Mesenteric fat pad (tissue), 1 donor: ENCODE results near the gene APOBEC4. TPM values are rescaled to one million over a fixed set of nuclear protein-coding genes. Genes with fewer than 3 reads are reported as not detected.
"Not testable (repeated sequence)": the region's sequence is repeated elsewhere in the genome, so short reads cannot be mapped to it uniquely, and the experiment has no call there.

Source experiments
- DNase-seq: peaks from one replicate; pipeline ENCODE4 v3.0.0-alpha.2; 2020; ENCODE audit warnings: low spot score
- long read RNA-seq: library from polyadenylated mRNA; unstranded; transcript quantifications from one replicate; pipeline ENCODE4 v2.0.0, GENCODE V29; 2020
- total RNA-seq: library from RNA; stranded (reverse); fragmentation: NEBNext Ultra II Directional; extraction: Animal tissue kit (Norgen Biotek cat#: 25700); gene quantifications from one replicate; pipeline ENCODE4 v1.2.1, GENCODE V29; 2021
- donor health status: DM: yes; HTN: yes; CAD: no.

Gene APOBEC4, protein sequence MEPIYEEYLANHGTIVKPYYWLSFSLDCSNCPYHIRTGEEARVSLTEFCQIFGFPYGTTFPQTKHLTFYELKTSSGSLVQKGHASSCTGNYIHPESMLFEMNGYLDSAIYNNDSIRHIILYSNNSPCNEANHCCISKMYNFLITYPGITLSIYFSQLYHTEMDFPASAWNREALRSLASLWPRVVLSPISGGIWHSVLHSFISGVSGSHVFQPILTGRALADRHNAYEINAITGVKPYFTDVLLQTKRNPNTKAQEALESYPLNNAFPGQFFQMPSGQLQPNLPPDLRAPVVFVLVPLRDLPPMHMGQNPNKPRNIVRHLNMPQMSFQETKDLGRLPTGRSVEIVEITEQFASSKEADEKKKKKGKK
- total RNA-seq, result not detected
- long read RNA-seq, result 0 reads

DNA sequence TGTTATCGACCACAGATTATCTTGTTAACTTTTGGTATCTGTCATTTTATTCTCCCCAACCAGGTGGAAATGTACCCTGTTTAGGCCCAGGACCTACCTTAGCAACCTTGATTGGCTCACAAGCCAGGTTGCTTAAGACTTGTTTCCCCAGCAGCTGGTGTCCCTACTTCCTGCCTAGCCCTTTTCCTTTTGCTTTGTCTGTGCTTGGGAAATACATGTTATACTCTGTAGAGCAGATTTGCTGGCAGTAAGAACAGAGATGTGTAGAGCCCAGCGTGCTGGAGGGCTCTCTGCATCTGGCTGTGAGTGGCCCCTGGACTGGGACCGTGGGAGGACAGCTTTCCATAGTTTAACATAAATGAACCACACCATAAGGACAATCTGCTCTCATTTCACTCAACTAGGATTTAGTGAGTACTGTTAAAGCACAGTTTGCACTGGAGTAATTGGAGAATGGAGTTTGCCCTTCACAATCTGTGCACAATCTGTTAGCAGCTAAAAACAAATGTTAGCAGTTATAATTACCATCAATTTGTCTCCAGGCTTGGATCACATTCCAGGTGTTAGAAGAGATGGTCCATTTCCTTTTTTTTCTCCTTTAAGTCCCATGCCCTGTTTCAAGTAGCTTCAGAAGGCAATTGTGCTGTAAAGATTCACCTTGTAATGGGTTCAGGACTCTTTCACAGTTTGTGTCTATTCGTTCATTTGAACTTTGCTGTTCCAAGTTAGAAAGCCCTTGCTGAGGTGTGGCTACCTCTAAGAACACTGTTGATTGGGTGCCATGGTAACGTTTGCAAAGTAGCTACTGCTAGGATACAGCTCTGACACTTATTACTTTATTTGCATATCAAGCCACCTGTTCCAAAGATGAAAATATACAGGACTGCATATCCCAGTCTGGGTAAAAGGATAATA, at the start of gene APOBEC4:
TSS of gene APOBEC4 (minus strand) at position 770 of the 915 bp plus-strand sequence. CDS start 4,535 bp downstream, outside the sequence.
- no peak for DNase-seq

DNA sequence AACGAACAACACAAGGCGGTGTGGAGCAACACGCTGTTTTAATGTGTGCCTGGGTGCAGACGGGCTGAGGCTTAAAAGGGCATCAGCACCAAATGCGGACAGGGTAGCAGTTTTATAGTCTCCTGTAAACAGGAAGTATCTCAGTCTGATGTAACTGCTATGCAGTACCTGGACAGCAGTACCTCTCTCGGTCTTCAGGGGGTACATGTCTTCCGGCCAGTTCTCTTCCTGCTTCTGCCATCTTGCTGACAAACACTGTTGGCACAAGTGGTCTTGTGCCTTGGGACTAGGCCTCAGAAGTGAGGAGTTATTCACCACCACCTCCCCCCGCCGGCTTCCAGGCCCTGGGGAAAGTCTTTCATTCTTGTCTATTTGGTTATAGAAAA, 49.7 kb upstream of the APOBEC4 start:
- DNase-seq, result no peak

DNA sequence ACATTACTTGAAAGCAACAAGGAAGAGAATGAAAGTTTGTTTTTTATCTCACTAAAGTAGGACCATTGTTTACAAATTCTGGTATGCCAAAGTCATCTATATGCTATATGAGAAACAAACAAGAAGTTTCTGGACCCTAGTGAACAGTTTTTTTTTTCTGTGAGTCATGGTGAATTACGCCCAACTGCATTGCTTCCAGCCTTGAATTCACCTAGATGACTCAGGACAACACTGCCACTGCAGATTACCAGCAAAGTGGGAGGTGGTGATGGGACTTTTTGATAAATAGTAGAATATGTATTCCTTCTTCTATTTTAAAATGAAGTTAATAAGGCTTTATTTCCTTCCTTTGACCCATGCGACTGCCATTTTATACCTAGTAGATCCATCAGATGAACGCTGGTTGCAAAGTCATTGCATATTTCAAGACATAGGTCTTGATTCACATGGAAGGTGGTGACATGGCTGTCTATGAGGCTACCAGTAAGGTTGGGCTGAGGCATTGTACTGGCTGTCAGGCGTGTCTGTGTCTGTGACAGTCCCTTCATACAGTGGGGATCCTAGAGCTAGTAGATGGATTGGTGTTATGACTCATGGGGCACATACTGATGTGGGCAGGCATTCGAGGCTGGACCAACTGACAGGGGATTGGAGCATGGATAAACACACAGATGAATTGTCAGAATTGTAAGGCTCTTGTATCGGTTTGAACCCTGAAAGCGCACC, 49.1 kb upstream of the APOBEC4 start:
- DNase-seq, result no peak

DNA sequence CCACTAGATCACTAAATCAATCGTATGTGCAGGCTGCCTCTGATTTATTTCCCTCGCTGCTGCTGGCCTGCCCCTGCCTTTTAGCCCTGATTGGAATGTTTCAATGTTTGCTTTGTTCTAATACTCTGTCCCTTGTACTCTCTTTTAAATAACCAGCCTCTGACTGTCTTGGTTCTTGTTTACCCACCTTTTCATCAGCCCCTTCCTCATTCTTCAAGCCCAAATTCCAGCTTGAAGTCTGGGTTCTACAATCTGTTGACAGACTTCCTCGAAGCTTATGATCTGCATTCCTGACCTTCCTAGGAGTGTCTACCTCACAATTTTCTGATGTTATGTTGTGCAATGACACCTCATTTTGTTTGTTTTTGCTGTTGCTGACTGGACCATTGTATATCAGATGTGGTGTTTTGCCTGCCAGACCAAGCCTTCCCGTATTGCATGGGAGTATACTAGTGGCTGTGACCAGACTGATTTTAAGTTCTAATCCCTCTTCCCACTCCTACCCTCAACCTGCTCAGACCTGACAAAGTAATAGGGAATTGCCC, 46.6 kb upstream of the APOBEC4 start:
- no peak for DNase-seq

DNA sequence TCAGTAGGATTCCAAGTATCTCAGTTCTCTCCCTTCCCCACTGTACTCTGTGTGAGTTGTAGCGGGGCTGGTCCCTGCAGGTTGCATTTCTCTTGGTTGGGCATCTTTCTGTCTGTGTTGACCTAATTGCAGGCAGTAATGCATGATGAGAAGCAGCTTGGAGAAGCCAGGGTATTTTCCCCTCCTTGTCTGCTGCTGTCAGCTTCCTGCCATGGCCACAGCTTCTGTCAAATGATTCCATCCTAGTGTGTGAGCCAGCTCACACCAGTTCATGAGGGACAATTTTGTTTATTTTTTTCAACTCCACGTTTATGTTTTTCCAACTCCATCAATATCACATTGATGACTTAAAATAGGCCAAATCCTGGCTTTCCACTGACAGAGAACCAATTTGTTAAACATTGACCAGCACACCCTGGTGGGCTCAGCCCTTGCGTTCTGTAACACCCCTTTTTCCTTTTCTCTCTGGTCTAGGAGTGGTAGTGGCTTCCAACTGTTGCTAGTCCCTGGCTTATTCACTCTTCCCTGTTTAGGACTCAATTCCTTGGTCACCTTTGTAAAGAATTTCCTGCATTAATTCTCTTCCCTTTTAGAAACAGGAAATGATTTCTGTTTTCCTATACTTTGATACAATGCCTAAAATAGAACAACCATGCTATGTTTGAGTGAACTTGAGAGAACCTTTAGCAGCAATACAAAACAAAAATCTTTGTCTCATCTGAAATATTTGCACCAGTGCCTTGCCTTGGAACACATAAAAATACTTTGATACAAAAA, 44.9 kb upstream of the APOBEC4 start:
- DNase-seq, result no peak

DNA sequence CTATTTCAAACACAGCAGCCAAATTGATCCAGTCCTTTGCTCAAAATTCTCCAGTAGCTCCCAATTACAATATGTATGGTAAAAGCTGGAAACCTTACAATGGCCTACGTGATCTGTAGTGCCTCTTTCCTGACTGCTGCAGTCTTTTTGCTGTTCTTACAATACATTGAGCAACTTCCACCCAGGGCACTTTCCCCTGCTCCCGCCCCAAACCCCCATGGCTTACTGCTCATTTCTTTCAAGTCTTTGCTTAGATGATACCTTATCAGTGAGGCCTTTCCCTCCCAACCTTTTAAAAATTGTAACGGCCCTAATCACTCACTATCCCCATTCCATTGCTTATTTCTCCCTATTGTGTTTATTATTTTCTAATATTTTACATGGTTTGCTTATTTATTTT, 43.9 kb upstream of the APOBEC4 start:
- DNase-seq, result no peak

DNA sequence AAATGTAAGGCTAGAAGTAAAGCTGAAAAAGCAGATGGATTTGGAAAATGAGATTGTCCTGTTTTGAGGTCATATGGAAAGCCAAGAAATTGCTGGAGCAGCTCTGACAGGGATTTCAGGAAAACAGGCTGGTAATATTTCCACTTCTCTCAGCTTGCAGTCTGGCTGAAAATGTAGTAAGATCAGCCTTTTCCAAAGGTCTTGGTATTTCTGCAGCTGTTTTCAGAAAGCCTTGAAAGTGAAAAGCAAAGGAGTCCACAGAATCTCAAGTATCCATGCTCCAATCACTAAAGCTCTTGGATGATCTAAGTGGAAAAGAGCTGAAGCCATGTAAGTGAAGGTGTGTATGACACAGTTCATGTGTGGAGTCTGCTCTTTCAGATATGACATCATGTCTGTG, 41.6 kb upstream of the APOBEC4 start:
- no peak for DNase-seq

DNA sequence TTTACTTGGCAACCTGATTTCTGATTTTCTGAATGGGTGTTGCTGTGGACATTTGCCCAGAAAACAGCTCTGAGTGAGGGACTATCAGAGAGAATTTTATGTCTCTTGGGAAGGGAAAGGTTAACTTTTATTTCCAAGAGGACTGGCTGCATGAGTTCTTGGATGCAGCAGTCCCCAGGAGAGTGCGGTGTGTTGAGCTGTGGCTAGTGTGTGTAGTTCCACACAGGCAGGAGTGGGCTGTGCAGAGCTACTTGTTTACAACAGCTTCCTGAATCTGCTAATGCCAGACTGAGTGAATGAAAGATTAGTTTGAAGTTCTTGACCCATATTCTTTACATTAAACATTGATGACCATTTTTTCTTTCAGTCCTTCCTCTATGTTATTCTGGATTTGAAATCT, 41.0 kb upstream of the APOBEC4 start:
- no peak for DNase-seq

DNA sequence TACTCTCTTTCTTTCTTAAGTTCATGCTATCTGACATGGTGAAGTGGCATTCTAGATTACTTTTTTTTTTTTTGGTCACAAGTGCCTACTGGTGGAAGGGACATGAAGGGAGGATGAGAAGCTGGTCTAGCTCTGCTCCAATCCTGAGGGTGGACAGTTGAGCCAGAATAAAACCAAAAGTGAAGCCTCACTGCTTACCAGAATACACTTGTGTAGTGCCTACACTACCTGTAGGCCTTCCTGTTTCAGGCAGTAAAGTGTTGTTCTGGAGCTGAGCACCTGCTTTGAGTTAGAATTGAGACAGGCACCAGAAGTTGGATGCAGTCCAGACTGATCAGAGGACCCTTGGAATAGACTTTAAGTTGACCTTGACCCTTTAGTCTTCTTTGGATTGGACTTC, 40.4 kb upstream of the APOBEC4 start:
- no peak for DNase-seq

DNA sequence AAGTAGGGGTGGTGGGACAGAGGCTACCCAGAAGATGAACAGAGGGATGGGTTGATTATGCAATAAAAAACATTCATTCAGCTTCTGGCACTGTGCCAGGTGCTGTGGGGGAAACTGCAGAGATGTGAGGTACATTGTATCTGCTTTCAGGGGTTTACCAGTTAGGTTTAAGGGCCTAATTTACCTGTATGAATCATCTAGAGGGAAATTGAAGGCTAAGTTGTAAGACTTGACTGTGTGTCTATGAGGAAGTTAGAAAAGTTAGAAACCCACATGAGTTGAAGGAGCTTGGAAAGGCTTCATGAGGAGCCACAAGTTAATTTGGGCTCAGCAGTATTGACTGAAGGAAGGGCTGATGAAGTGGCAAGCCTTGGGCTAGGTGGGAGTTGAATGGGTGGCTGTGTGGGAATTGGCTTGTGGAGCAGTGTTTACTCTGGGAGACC, 36.7 kb upstream of the APOBEC4 start:
- no peak for DNase-seq

DNA sequence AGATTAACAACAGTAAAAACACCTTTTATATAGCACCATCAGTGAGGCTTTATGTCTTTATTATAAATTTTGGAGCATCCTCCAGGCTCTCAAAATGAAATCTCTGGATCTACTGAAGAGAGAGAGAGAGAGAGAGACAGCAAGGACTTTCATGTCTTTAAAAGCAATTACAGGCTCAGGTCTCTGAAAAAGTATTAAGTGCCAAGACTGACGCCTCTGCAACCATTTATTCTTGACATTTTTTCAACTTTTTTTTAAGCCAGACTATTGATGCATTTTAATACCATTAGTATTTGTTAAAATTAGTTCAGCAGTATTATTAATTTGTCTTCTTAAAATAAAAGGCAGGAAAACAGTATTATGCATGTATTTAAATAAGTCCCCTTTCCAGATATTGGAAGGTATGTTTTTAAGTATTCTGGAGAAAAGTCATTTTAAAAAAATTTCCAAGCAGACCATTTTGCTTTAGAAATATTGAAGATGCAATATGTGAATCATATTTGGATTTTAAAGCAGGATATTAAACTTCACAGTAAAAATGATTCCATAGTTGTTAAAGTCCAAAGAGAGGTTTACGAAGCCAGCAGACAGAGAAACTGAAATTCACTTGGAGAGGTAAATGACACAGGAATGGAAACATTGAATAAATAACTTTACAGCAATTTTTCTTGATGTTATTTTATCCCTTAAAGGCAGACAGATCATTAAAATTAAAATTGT, 35.4 kb upstream of the APOBEC4 start:
- no peak for DNase-seq

DNA sequence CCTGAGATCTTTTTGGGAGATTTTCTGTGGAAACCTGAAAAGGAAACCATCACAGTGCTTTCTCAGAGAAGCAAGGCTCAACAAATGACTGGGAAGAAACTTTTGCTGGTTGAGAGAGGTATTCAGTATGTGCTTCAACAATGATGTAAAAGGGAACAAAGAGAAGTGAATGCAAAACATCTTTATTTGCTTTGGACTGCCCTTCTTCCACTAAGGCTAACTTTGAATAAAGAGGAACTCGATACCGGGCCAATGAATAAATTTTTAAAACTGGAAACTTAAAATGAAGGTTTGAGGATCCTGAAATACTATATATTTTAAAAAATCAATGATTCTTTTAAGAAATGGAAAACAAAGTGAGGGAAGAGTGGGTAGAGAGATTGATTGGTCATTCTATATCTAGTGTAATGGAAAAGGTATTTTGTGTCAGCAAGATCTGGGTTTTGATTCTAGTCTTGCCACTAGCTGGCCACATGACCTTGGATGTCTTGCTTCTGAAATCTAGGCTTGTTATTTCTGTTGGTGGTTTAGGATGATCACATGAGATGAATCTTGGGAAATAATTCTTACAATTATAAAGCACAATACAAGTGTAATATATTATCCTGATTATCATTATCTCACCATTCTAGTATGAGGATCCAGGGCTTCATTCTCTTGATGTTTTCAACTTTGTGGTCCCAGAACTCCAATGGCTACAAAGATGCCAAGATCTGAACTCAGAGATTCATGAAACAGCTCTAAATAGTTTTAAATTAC, 34.6 kb upstream of the APOBEC4 start:
- DNase-seq, result no peak

DNA sequence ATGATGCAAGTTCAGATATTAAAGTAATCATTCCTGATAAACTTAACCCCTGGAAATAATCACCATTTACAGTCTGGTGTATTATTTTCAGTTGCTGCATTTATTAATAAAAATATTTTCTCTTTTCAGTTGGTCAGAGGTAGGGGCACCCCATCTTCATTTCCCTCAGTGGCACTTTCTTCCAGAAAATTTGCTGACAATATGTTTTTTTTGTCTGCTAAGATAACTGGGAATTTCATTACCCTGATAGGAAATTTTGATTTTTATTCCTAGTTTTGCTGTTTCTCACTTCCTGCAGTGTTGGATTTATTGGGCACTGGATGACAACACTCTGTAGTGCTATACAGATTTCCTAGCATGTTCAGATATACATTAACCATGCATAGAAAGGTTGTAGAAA, 33.1 kb upstream of the APOBEC4 start:
- no peak for DNase-seq

DNA sequence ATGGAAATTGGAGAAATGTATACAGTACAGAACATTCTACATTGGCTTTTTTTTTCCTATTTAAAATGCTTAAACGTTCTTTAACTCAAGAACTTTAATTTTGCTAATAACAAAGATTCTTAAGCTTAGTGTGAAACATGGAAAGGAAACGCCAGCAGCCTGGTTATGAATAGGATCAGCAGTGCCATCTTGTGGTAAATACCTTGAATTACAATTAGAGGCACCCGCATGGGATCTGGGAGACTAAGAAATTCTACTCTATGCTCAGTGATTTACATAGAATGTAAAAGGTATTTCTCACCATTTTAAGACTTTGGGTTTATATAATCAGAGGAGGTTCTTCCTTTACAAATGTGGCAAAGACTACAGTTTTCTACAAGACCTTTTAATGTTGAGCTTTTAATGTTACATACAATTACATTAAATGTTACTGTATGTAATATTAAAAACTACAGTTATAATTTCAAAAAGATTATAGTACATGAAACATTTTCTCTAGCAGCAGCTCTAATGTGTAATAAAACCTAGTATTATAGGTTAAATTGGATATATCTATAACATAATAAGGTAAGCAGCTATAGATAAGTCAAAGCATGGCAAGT, 32.1 kb upstream of the APOBEC4 start:
- DNase-seq, result no peak

DNA sequence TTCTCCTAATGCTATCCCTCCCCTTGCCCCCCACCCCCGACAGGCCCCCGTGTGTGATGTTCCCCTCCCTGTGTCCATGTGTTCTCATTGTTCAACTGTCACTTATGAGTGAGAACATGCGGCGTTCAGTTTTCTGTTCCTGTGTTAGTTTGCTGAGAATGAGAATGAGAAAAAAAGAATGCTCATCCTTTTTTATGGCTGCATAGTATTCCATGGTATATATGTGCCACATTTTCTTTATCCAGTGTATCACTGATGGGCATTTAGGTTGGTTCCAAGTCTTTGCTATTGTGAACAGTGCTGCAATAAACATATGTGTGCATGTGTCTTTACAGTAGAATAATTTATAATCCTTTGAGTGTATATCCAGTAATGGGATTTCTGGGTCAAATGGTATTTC, 26.2 kb upstream of the APOBEC4 start:
- DNase-seq, result not testable (repeated sequence)

DNA sequence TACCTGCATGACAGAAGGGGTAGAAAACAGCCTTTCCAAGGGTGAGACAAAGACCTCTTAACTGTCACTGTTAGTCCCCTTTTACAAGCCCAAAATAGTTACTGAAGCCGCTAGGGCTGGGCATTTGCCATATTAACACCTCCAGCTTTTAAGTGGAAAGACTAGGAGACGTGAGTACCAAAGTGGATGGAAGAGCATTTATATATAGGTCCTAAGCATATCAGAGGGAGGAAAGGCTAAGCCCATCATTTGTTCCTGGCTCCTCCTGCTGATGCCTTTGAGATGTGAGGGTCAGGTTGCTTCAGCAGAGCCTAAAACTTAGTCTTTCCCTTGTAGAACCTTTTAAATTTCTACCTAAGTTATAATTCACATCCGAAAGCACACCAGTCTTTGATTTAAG, 25.7 kb upstream of the APOBEC4 start:
- no peak for DNase-seq

DNA sequence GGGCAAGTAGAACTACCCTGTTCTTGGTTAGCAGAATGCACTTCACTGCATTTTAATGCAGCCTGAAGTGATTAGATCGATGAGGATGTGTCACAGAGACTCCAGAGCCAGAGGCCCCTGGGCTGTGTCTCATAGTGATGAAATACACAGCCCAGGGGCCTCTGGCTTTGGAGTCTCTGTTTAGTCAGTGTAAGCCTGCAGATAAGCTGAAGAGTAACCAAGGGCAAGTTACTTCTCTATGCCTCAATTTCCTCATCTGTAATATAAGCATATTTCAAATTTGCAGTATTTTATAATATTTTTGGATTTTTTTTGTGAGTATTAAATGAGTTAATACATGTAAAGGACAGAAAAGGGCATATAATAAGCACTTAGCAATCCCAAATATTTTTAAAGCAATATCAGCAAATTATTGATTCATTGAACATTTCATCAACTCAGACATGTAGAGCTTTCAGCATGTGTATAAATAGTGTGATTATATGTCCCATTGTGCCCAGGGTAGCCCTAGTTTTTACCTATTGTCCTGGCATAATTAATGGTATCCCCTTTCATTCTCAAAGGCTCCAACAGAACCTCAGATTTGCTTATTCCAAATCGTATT, 23.6 kb upstream of the APOBEC4 start:
- DNase-seq, result no peak

DNA sequence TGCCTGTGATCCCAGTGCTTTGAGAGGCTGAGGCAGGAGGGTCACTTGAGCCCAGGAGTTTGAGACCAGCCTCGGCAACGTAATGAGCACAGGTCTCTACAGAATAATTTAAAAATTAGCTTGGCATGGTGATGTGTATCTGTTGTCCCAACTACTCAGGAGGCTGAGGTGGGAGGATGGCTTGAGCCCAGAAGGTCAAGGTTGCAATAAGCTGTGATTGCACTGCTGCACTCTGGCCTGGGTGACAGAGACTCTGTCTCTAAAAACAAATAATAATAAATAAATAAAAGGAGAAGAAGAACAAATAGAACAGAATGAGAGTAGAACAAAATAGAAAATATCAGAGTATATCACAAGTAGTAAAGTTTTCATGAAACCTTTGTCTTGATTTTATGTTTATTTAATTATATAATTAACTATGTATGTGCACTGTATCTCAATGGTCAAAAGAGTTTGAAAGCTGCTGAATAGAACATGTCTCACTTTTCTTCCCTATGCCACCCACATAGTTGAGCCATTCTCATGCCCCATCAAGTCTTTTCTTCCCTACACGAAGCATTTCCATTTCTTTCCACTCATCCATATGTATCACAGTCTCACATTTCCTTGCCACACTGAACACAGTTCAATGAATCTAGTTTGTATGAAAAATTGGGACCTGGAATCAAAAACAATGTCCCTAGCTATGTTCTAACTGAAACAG, 22.9 kb upstream of the APOBEC4 start:
- DNase-seq, result no peak
